K562 (cell line): Measurements from ENCODE around the gene FHL1. TPM values are rescaled to one million over a fixed set of nuclear protein-coding genes. Genes with fewer than 3 reads are reported as not detected.

Experiments used
- ATAC-seq: fragments of 200-7000 bp; cut with Tn5 transposase; 3 replicates; pipeline ENCODE4 v1.9.1; 2020; ENCODE audit warnings: moderate library complexity
- BruUV-seq: library from RNA; stranded (reverse); fragments of 400-500 nt; replicated peaks from 2 replicates; lab custom pipeline; 2021; lab: Mats Ljungman, UMichigan
- CTCF ChIA-PET: fragments of 300-600 bp; formaldehyde crosslinking; extraction: SDS; loops from one replicate; lab custom pipeline; 2021; ENCODE audit warnings: low intra/inter-chr PET ratio; lab: Yijun Ruan, JAX
- POLR2A ChIA-PET: fragments of 300-600, 350-650 bp; sonication (Branson Sonifier 250); formaldehyde crosslinking; extraction: SDS; loops from one replicate; lab custom pipeline; 2021; ENCODE audit warnings: antibody characterized with exemption, inconsistent platforms; lab: Yijun Ruan, JAX
- DNase-seq, 4 experiments: peaks; one replicate each; pipeline versions ENCODE4 v3.0.0 to v3.0.0-alpha.2; 2011 to 2018; ENCODE audit warnings: low spot score in 3 of 4, mixed read lengths in 3 of 4; ENCODE audit errors: extremely low read depth in 1 of 4
- FAIRE-seq: peaks from 2 replicates; lab custom pipeline; 2011; peaks lifted over from hg19 to GRCh38; lab: Jason Lieb, UNC
- H2AFZ ChIP-seq: 2 replicates; pipeline ENCODE4 v1.6.0; 2011; ENCODE audit warnings: low read depth, low read length, control low read depth, inconsistent platforms
- H3K27ac ChIP-seq: fragments of 200-600 bp; 3 replicates; pipeline ENCODE4 v1.8.0; 2011; ENCODE audit warnings: low read depth, mild to moderate bottlenecking, control low read depth, inconsistent platforms, low read length, moderate library complexity, mixed read lengths; ENCODE audit errors: extremely low read depth
- H3K27me3 ChIP-seq, 2 experiments: fragments of 300-600 bp in 1 of 2; 2 replicates in 1 of 2; 3 replicates in 1 of 2; pipeline versions ENCODE4 v1.6.0 to v1.8.0; 2011; ENCODE audit warnings: inconsistent platforms in 2 of 2, low read length in 2 of 2, mild to moderate bottlenecking in 1 of 2, mixed read lengths in 1 of 2, moderate library complexity in 1 of 2; ENCODE audit not compliant: control insufficient read depth in 2 of 2, insufficient read depth in 2 of 2
- H3K36me3 ChIP-seq: fragments of 300-600 bp; 3 replicates; pipeline ENCODE4 v1.8.0; 2011; ENCODE audit warnings: mild to moderate bottlenecking, low read length, inconsistent platforms; ENCODE audit not compliant: control insufficient read depth, insufficient read depth
- H3K4me1 ChIP-seq, 2 experiments: fragments of 200-600 bp in 1 of 2; replicated peaks in 1 of 2; 2 replicates in 1 of 2; 3 replicates in 1 of 2; pipeline versions ENCODE4 v1.5.1 to v1.8.0; 2011; ENCODE audit warnings: inconsistent platforms in 2 of 2, low read length in 2 of 2, mild to moderate bottlenecking in 1 of 2, mixed read lengths in 1 of 2, moderate library complexity in 1 of 2; ENCODE audit not compliant: control insufficient read depth in 2 of 2, insufficient read depth in 2 of 2
- H3K4me2 ChIP-seq: 2 replicates; pipeline ENCODE4 v1.6.1; 2011; ENCODE audit warnings: low read length, control low read depth, inconsistent platforms, mixed read lengths; ENCODE audit not compliant: insufficient read depth
- H3K4me3 ChIP-seq: fragments of 200-600 bp; sonication (generic), shearing (Covaris generic); 2 replicates; pipeline ENCODE4 v1.5.1; 2016; ENCODE audit warnings: control low read depth, inconsistent platforms
- H3K79me2 ChIP-seq: fragments of 200-600 bp; 3 replicates; pipeline ENCODE4 v1.8.0; 2011; ENCODE audit warnings: low read length, inconsistent platforms; ENCODE audit not compliant: control insufficient read depth, insufficient read depth
- H3K9ac ChIP-seq, 2 experiments: 2 replicates each; pipeline versions ENCODE4 v1.6.0 to v1.6.1; 2011; ENCODE audit warnings: low read depth in 2 of 2, low read length in 2 of 2, control low read depth in 1 of 2, inconsistent platforms in 1 of 2, mild to moderate bottlenecking in 1 of 2, mixed read lengths in 1 of 2; ENCODE audit not compliant: insufficient read depth in 1 of 2
- H3K9me1 ChIP-seq: one replicate; pipeline ENCODE4 v1.6.0; 2011; ENCODE audit warnings: inconsistent platforms, mild to moderate bottlenecking, low read length, moderate library complexity; ENCODE audit not compliant: control insufficient read depth, insufficient read depth
- H3K9me3 ChIP-seq: replicated peaks from 2 replicates; pipeline ENCODE4 v1.5.1; 2011; ENCODE audit warnings: low read depth, low read length, inconsistent platforms; ENCODE audit not compliant: control insufficient read depth, insufficient read depth
- H4K20me1 ChIP-seq: replicated peaks from 2 replicates; pipeline ENCODE4 v1.6.1; 2011; ENCODE audit warnings: low read length, inconsistent platforms, mixed read lengths; ENCODE audit not compliant: control insufficient read depth, insufficient read depth
- C11orf30 ChIP-seq: fragments of 450-650 bp; IDR thresholded peaks from 2 replicates; pipeline ENCODE4 v1.6.1; 2016; ENCODE audit warnings: low read depth, mild to moderate bottlenecking
- HEY1 ChIP-seq: fragments of 250-450 bp; sonication (Bioruptor Pico); IDR thresholded peaks from 2 replicates; pipeline ENCODE4 v1.5.0; 2020; ENCODE audit warnings: mild to moderate bottlenecking, moderate library complexity, borderline replicate concordance
- KLF1 ChIP-seq: fragments of 450-650 bp; IDR thresholded peaks from 2 replicates; pipeline ENCODE4 v1.6.1; 2016; ENCODE audit warnings: missing genetic modification characterization, missing compliant biosample characterization
- MAFF ChIP-seq: IDR thresholded peaks from 2 replicates; pipeline ENCODE4 v1.6.1; 2012; ENCODE audit warnings: low read length, improper control_type of control experiment
- MAFG ChIP-seq: fragments of 450-650 bp; conservative IDR thresholded peaks from 2 replicates; pipeline ENCODE4 v1.6.1; 2016; ENCODE audit warnings: missing genetic modification characterization, missing compliant biosample characterization
- NELFE ChIP-seq: IDR thresholded peaks from 2 replicates; pipeline ENCODE4 v1.6.1; 2011; ENCODE audit warnings: mild to moderate bottlenecking; ENCODE audit not compliant: insufficient read depth, insufficient read length
- PTTG1 ChIP-seq: fragments of 450-650 bp; IDR thresholded peaks from 2 replicates; pipeline ENCODE4 v1.6.1; 2016; ENCODE audit warnings: low read depth, mild to moderate bottlenecking, missing genetic modification characterization, missing compliant biosample characterization
- RBM15 ChIP-seq: fragments of 200-400 bp; formaldehyde crosslinking; IDR thresholded peaks from 2 replicates; pipeline ENCODE4 v1.6.1; 2018; ENCODE audit warnings: mild to moderate bottlenecking, low read length, moderate library complexity; ENCODE audit not compliant: insufficient read depth
- RBM25 ChIP-seq: fragments of 200-400 bp; formaldehyde crosslinking; IDR thresholded peaks from 2 replicates; pipeline ENCODE4 v1.6.1; 2018; ENCODE audit warnings: low read length, low read depth, moderate library complexity; ENCODE audit not compliant: severe bottlenecking
- THRAP3 ChIP-seq: fragments of 450-650 bp; IDR thresholded peaks from 2 replicates; pipeline ENCODE4 v1.6.1; 2016; ENCODE audit warnings: mild to moderate bottlenecking, inconsistent platforms, borderline replicate concordance
- ZBTB1 ChIP-seq: sonication (generic); formaldehyde crosslinking; IDR thresholded peaks from 2 replicates; pipeline ENCODE4 v1.8.1; 2023; ENCODE audit warnings: missing genetic modification reagents, low read depth, mild to moderate bottlenecking, borderline replicate concordance
- ZBTB8A ChIP-seq: fragments of 450-650 bp; IDR thresholded peaks from 2 replicates; pipeline ENCODE4 v1.6.1; 2018; ENCODE audit warnings: mild to moderate bottlenecking, moderate library complexity; ENCODE audit not compliant: partially characterized antibody
- ZFP36 ChIP-seq: fragments of 150-350 bp; IDR thresholded peaks from 2 replicates; pipeline ENCODE4 v1.6.1; 2018; ENCODE audit warnings: low read length, low read depth; ENCODE audit not compliant: partially characterized antibody
- ZNF140 ChIP-seq: fragments of 250-450 bp; sonication (Bioruptor Pico); IDR thresholded peaks from 2 replicates; pipeline ENCODE4 v1.8.0; 2021; ENCODE audit warnings: moderate library complexity, mild to moderate bottlenecking, inconsistent platforms
- ZNF408 ChIP-seq: fragments of 250-450 bp; sonication (Bioruptor Pico); IDR thresholded peaks from 2 replicates; pipeline ENCODE4 v1.4.0; 2020; ENCODE audit warnings: low read depth, mild to moderate bottlenecking, moderate library complexity
- WGBS: fragments of 100-300 bp; shearing (Covaris generic); methylation state at CpG from one replicate; pipeline ENCODE4 v1.1.6; 2016; ENCODE audit warnings: low coverage, mixed read lengths; ENCODE audit not compliant: insufficient coverage; ENCODE audit errors: missing lambda C conversion rate; 5-methylcytosine and 5-hydroxymethylcytosine counted together
- in situ Hi-C: fragments of 300-500 bp; cut with MboI; formaldehyde crosslinking; loops from 4 replicates; pipeline ENCODE4 v1.15.0; 2018; ENCODE audit warnings: inconsistent platforms, mixed read lengths
- intact Hi-C: fragments of 100-400 bp; cut with micrococcal nuclease; formaldehyde crosslinking; loops from 2 replicates; pipeline ENCODE4 v1.14.2; 2022
- polyA plus RNA-seq, 8 experiments: library from polyadenylated mRNA; depleted of rRNA in 4 of 8; stranded (reverse) in 5 of 8; unstranded in 3 of 8; fragments of >200 nt; fragmentation: Nextera tagmentation in 2 of 8; fragmentation: Illumina TruSeq in 1 of 8; extraction: Ambion mirVana in 2 of 8; extraction: Trizol in 1 of 8; gene quantifications; 2 replicates each; pipeline versions ENCODE4 v1.2.1 to v1.2.3, GENCODE V29; 2011 to 2014; ENCODE audit warnings: inconsistent platforms in 1 of 8, missing spikeins in 1 of 8
- total RNA-seq, 7 experiments: library from RNA; depleted of rRNA in 6 of 7; stranded (reverse); fragments of >200 nt in 6 of 7; fragmentation: Illumina TruSeq in 2 of 7; extraction: Trizol in 2 of 7; gene quantifications; 2 replicates each; pipeline versions ENCODE4 v1.2.1 to v1.2.3, GENCODE V29; 2011 to 2021; ENCODE audit warnings: low replicate concordance in 1 of 7
- TF ChIP-seq, protein P1 (sequence below): fragments of 250-450 bp; sonication (Bioruptor Pico); IDR thresholded peaks from 2 replicates; pipeline ENCODE4 v1.6.1; 2021; ENCODE audit warnings: mild to moderate bottlenecking

Gene FHL1
- total and polyA plus RNA-seq, 9 of the 15 experiments (the other 6 are each of a cell fraction or from before 2014, with no cell fraction given): 0.03 to 3.0 (median 0.13) TPM; not detected in 1

DNA sequence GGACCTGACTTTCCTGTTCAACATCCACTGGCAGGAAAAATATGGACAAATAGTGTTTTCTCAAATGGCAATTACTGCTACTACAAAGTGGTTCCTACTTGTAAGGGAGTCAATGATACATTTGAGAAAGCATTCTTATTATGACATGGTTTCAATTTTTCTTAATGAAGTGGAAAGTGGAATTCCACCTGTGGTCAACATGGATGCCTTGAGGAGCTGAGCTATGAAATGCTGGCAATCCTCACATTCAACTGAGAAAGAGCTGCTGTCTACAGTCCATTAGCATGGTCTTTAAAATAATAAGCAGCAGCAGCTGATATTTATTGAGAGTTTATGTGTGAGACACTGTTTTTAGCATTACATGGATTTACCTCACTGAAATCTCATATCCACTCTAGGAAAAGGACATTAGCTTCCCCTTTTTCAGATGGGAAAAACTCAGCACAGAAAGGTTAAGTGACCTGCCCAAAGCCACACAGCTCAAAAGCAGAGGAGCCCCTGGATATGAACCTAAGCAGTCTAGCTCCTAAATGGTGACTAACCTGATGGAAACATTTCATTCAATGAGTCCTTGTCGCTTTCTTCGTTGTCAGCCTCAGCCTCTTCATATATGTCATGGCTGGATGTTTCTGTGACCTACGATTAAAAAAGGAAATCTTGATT lies 74.6 kb downstream of the FHL1 start:
- POLR2A ChIA-PET: no interaction called here
- no peaks in the 10 kb centered on the region for H3K9me3 ChIP-seq
- intact Hi-C loops (no loop called here), in situ Hi-C loops (no loop called here)
- H3K27me3 ChIP-seq: no peaks in the 10 kb centered on the region
- H3K4me1 ChIP-seq: no peaks in the 10 kb centered on the region; a peak in 1 of 5 replicates
- no peak for DNase-seq
- ATAC-seq: no peak
- no peak overlapping the region for H3K4me3 ChIP-seq
- no peak for TF ChIP-seq MAFF
- TF ChIP-seq ZFP36: peak; percentile 32
- no peak for TF ChIP-seq ZNF140 (CRISPR knock-in tag)
- peak; percentile 86 for TF ChIP-seq RBM25
- CTCF ChIA-PET: no interaction called here
- no peaks in the 10 kb centered on the region for H3K9me1 ChIP-seq
- no peak for FAIRE-seq
- H3K36me3 ChIP-seq: peaks cover 68% of the 10 kb centered on the region; the same call in 2 of the 3 replicates
- no peak overlapping the region for H2AFZ ChIP-seq
- no peak overlapping the region for H3K4me2 ChIP-seq
- no peak overlapping the region for H3K27ac ChIP-seq
- BruUV-seq: no TSS peak
- H3K79me2 ChIP-seq: no peaks in the 10 kb centered on the region
- 96% methylated on average over 3 of the region's 3 CpGs for WGBS
- H3K9ac ChIP-seq: no peak overlapping the region
- no peaks in the 10 kb centered on the region for H4K20me1 ChIP-seq

DNA sequence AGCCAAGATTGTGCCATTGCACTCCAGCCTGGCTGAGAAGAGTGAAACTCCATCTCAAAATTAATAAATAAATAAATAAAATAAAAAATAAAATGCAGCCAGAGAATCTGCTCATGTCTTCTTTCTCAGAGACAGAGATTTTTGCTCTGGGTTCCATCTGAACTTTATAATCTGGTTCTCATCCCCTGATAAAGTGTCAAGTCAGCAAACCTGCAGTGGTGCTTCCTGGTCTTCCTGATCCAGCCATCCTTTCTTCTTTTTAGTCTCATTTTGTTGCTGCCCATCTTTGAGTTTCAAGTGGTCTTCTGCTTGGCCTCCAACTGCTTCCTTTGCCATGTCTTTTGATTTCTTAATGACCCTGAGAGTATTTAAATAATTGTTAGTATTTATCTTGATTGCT lies 79.7 kb downstream of the FHL1 start:
- Histone ChIP-seq H3K27me3 (no peaks in the 10 kb centered on the region), H3K9me3 (no peaks in the 10 kb centered on the region), H3K4me3 (no peak overlapping the region), H3K9ac (no peak overlapping the region), H3K36me3 (peaks cover 79% of the 10 kb centered on the region; the same call in 2 of the 3 replicates), H4K20me1 (no peaks in the 10 kb centered on the region), H3K9me1 (no peaks in the 10 kb centered on the region), H3K4me2 (no peak overlapping the region), H3K4me1 (no peaks in the 10 kb centered on the region; a peak in 1 of 5 replicates), H3K27ac (no peak overlapping the region), H2AFZ (no peak overlapping the region), H3K79me2 (no peaks in the 10 kb centered on the region)
- ChIA-PET CTCF (no interaction called here), POLR2A (no interaction called here)
- intact Hi-C loops (no loop called here), in situ Hi-C loops (no loop called here)
- no peak for FAIRE-seq
- no peak for ATAC-seq
- BruUV-seq: no TSS peak
- DNase-seq: no peak
- TF ChIP-seq MAFF (peak; percentile 87), MAFG (tag) (peak; percentile 61; the same call in 1 of the 2 replicates), ZBTB1 (CRISPR knock-in tag) (no peak), KLF1 (no peak), HEY1 (no peak), PTTG1 (tag) (no peak), NELFE (no peak), ZBTB8A (no peak), THRAP3 (no peak), C11orf30 (peak; percentile 66), ZNF408 (CRISPR knock-in tag) (no peak), RBM15 (no peak)
- TF ChIP-seq, protein P1, sequence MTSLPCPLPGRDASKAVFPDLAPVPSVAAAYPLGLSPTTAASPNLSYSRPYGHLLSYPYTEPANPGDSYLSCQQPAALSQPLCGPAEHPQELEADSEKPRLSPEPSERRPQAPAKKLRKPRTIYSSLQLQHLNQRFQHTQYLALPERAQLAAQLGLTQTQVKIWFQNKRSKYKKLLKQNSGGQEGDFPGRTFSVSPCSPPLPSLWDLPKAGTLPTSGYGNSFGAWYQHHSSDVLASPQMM: no peak
